ENCODE data around the gene FIBIN. TPM values are rescaled to one million over a fixed set of nuclear protein-coding genes. Genes with fewer than 3 reads are reported as not detected.

FIBIN gene
- total RNA-seq, 3 donors from 2014 or later (not counting 1 experiment from before 2014, with no cell fraction given): not detected

- no peak overlapping the region for H3K4me3 ChIP-seq (ENCODE audit: low read length)
- H3K27ac Mint-ChIP-seq: no peak overlapping the region
- DNase-seq: no peak
- no peak for ATAC-seq
- H3K27me3 Mint-ChIP-seq (ENCODE audit: low read depth in 2 of 2): no peaks in the 10 kb centered on the region
- H3K27me3 ChIP-seq (ENCODE audit: control insufficient read depth, insufficient read depth, low read length): no peaks in the 10 kb centered on the region
- no peak for TF ChIP-seq CTCF (IDR thresholded peaks at IDR 0.05)
- H3K4me1 ChIP-seq (ENCODE audit: control insufficient read depth, insufficient read depth, low read length): no peaks in the 10 kb centered on the region
- intact Hi-C loops (cut with micrococcal nuclease): no loop called here
- WGBS (ENCODE audit: insufficient coverage): 64% methylated on average over 1 of the region's 1 CpG
- no peaks in the 10 kb centered on the region for H3K36me3 ChIP-seq (ENCODE audit: control insufficient read depth, insufficient read depth, low read length)
- H3K9me3 Mint-ChIP-seq: peaks cover 10 to 11% of the 10 kb centered on the region in 2 donors
- H3K27ac ChIP-seq (ENCODE audit: low read length): no peak overlapping the region
- H3K4me1 Mint-ChIP-seq: no peaks in the 10 kb centered on the region
- H3K36me3 Mint-ChIP-seq: peaks cover 7% of the 10 kb centered on the region
- no peak overlapping the region for H3K4me3 Mint-ChIP-seq
- peaks cover 8% of the 10 kb centered on the region for H3K9me3 ChIP-seq (ENCODE audit: control insufficient read depth, insufficient read depth, low read length)
Observed at GRCh38 chr11:26992031-26992541, 1.8 kb upstream of the FIBIN start.

- DNase-seq (no peak), ATAC-seq (no peak)
- TF ChIP-seq CTCF (IDR thresholded peaks at IDR 0.05): no peak
- no peak overlapping the region for H3K4me3 Mint-ChIP-seq
- Histone ChIP-seq H3K27ac (ENCODE audit: low read length) (no peak overlapping the region), H3K27me3 (ENCODE audit: control insufficient read depth, insufficient read depth, low read length) (no peaks in the 10 kb centered on the region), H3K4me3 (ENCODE audit: low read length) (no peak overlapping the region), H3K9me3 (ENCODE audit: control insufficient read depth, insufficient read depth, low read length) (peaks cover 8% of the 10 kb centered on the region), H3K4me1 (ENCODE audit: control insufficient read depth, insufficient read depth, low read length) (no peaks in the 10 kb centered on the region), H3K36me3 (ENCODE audit: control insufficient read depth, insufficient read depth, low read length) (no peaks in the 10 kb centered on the region)
- intact Hi-C loops (cut with micrococcal nuclease): no loop called here
- H3K27me3 Mint-ChIP-seq (ENCODE audit: low read depth in 2 of 2): no peaks in the 10 kb centered on the region
- H3K27ac Mint-ChIP-seq: no peak overlapping the region
- 71% methylated on average over 19 of the region's 19 CpGs for WGBS (ENCODE audit: insufficient coverage)
- no peaks in the 10 kb centered on the region for H3K4me1 Mint-ChIP-seq
- H3K9me3 Mint-ChIP-seq: peaks cover under 1 to 5% of the 10 kb centered on the region in 2 donors
- H3K36me3 Mint-ChIP-seq: peaks cover 7% of the 10 kb centered on the region
Observed at GRCh38 chr11:26994631-26995095, 751 bp downstream of the FIBIN start.

GRCh38 chr11:26995701-26996460 lies 2.0 kb downstream of the FIBIN start:
- TF ChIP-seq CTCF (IDR thresholded peaks at IDR 0.05): no peak
- ATAC-seq: no peak
- Mint-ChIP-seq H3K27ac (no peak overlapping the region), H3K4me3 (no peak overlapping the region), H3K36me3 (peaks cover 7% of the 10 kb centered on the region), H3K9me3 (peaks cover 2 to 5% of the 10 kb centered on the region in 2 donors), H3K27me3 (ENCODE audit: low read depth in 2 of 2) (no peaks in the 10 kb centered on the region), H3K4me1 (no peaks in the 10 kb centered on the region)
- intact Hi-C loops (cut with micrococcal nuclease): no loop called here
- no peaks in the 10 kb centered on the region for H3K27me3 ChIP-seq (ENCODE audit: control insufficient read depth, insufficient read depth, low read length)
- WGBS (ENCODE audit: insufficient coverage): 46% methylated on average over 1 of the region's 1 CpG
- peaks cover 8% of the 10 kb centered on the region for H3K9me3 ChIP-seq (ENCODE audit: control insufficient read depth, insufficient read depth, low read length)
- no peak overlapping the region for H3K27ac ChIP-seq (ENCODE audit: low read length)
- no peak overlapping the region for H3K4me3 ChIP-seq (ENCODE audit: low read length)
- no peaks in the 10 kb centered on the region for H3K4me1 ChIP-seq (ENCODE audit: control insufficient read depth, insufficient read depth, low read length)
- no peaks in the 10 kb centered on the region for H3K36me3 ChIP-seq (ENCODE audit: control insufficient read depth, insufficient read depth, low read length)
- no peak for DNase-seq

Data from natural killer cell (primary cell).